Rectal smooth muscle tissue (tissue), 1 donor: ENCODE results near the gene PBX4.
A peak's percentile ranks its signal among the peaks of the same experiment; 100 is the strongest.
"Not testable (repeated sequence)": the region's sequence is repeated elsewhere in the genome, so short reads cannot be mapped to it uniquely, and the experiment has no call there.

Source experiments
- H3K27ac ChIP-seq: one replicate; pipeline ENCODE4 v1.7.0; 2013; ENCODE audit warnings: low read depth, low read length, inconsistent platforms
- H3K27me3 ChIP-seq: one replicate; pipeline ENCODE4 v1.7.0; 2013; ENCODE audit warnings: low read length; ENCODE audit not compliant: control insufficient read depth, insufficient read depth
- H3K36me3 ChIP-seq: one replicate; pipeline ENCODE4 v1.7.0; 2013; ENCODE audit warnings: low read length; ENCODE audit not compliant: control insufficient read depth, insufficient read depth
- H3K4me1 ChIP-seq: one replicate; pipeline ENCODE4 v1.7.0; 2013; ENCODE audit warnings: low read length; ENCODE audit not compliant: control insufficient read depth, insufficient read depth
- H3K4me3 ChIP-seq: one replicate; pipeline ENCODE4 v1.7.0; 2013; ENCODE audit warnings: low read length
- H3K9ac ChIP-seq: one replicate; pipeline ENCODE4 v1.7.0; 2013; ENCODE audit warnings: low read length

The PBX4 gene

GRCh38 chr19:19618219-19619051, at the start of gene PBX4:
Gene PBX4 (minus strand): TSS chr19:19618687. CDS start chr19:19618629, 58 bp downstream.
- H3K4me1 ChIP-seq, result no peaks in the 10 kb centered on the region
- H3K27me3 ChIP-seq, result no peaks in the 10 kb centered on the region
- H3K27ac ChIP-seq, result no peak within 1 kb of the TSS
- H3K36me3 ChIP-seq, result no peaks in the 10 kb centered on the region
- no peak within 1 kb of the TSS for H3K9ac ChIP-seq
- H3K4me3 ChIP-seq, result peak within 1 kb of the TSS; percentile 64

GRCh38 chr19:19665420-19665948, 47.0 kb upstream of the PBX4 start:
- H3K4me1 ChIP-seq, H3K27me3 ChIP-seq, H3K4me3 ChIP-seq, H3K27ac ChIP-seq, H3K9ac ChIP-seq, H3K36me3 ChIP-seq: not testable (repeated sequence)

GRCh38 chr19:19663256-19664120, 45.0 kb upstream of the PBX4 start, which contains the start of gene ATP13A1:
Gene ATP13A1 (minus strand): TSS chr19:19663676. CDS start chr19:19663666, 10 bp downstream.
- Histone ChIP-seq H3K4me3 (peak within 1 kb of the TSS; percentile 78), H3K36me3 (peaks cover 11% of the 10 kb centered on the region), H3K4me1 (no peaks in the 10 kb centered on the region), H3K27me3 (no peaks in the 10 kb centered on the region), H3K9ac (peak within 1 kb of the TSS; percentile 34), H3K27ac (peak within 1 kb of the TSS; percentile 97)

- H3K27ac ChIP-seq, result peak overlapping the region; percentile 97
- H3K27me3 ChIP-seq, result no peaks in the 10 kb centered on the region
- H3K36me3 ChIP-seq, result peaks cover 16% of the 10 kb centered on the region
- H3K9ac ChIP-seq, result peak overlapping the region; percentile 34
- H3K4me1 ChIP-seq, result no peaks in the 10 kb centered on the region
- peak overlapping the region; percentile 78 for H3K4me3 ChIP-seq
These were observed 44.4 kb upstream of the PBX4 start for GRCh38 chr19:19662871-19663255.

- Histone ChIP-seq H3K4me1 (no peaks in the 10 kb centered on the region), H3K36me3 (peaks cover 20% of the 10 kb centered on the region), H3K9ac (no peak overlapping the region), H3K27ac (no peak overlapping the region), H3K4me3 (peak overlapping the region; percentile 78), H3K27me3 (no peaks in the 10 kb centered on the region)
These were observed 43.9 kb upstream of the PBX4 start for GRCh38 chr19:19662344-19662743.

GRCh38 chr19:19661675-19662251, 43.3 kb upstream of the PBX4 start:
- Histone ChIP-seq H3K27ac (no peak overlapping the region), H3K9ac (no peak overlapping the region), H3K27me3 (no peaks in the 10 kb centered on the region)

GRCh38 chr19:19661141-19661674, 42.7 kb upstream of the PBX4 start:
- H3K4me1 ChIP-seq, result no peaks in the 10 kb centered on the region
- H3K27me3 ChIP-seq, result no peaks in the 10 kb centered on the region
- no peak overlapping the region for H3K9ac ChIP-seq
- no peak overlapping the region for H3K4me3 ChIP-seq
- no peak overlapping the region for H3K27ac ChIP-seq
- H3K36me3 ChIP-seq, result peaks cover 30% of the 10 kb centered on the region

More at GRCh38 chr19:19661675-19662251, 43.3 kb upstream of the PBX4 start:
- Histone ChIP-seq H3K4me3 (peak overlapping the region; percentile 78), H3K36me3 (peaks cover 24% of the 10 kb centered on the region), H3K4me1 (no peaks in the 10 kb centered on the region)

- Histone ChIP-seq H3K9ac (no peak overlapping the region), H3K4me3 (no peak overlapping the region), H3K36me3 (peaks cover 44% of the 10 kb centered on the region), H3K27me3 (no peaks in the 10 kb centered on the region), H3K4me1 (no peaks in the 10 kb centered on the region), H3K27ac (no peak overlapping the region)
These were observed 41.3 kb upstream of the PBX4 start for GRCh38 chr19:19659646-19660245.

GRCh38 chr19:19657397-19657783, 38.9 kb upstream of the PBX4 start:
- no peaks in the 10 kb centered on the region for H3K27me3 ChIP-seq
- H3K36me3 ChIP-seq, result peaks cover 63% of the 10 kb centered on the region
- H3K9ac ChIP-seq, result no peak overlapping the region
- no peak overlapping the region for H3K4me3 ChIP-seq
- no peak overlapping the region for H3K27ac ChIP-seq
- H3K4me1 ChIP-seq, result no peaks in the 10 kb centered on the region

- H3K36me3 ChIP-seq, result peaks cover 70% of the 10 kb centered on the region
- H3K4me1 ChIP-seq, result no peaks in the 10 kb centered on the region
- H3K27me3 ChIP-seq, result no peaks in the 10 kb centered on the region
- no peak overlapping the region for H3K9ac ChIP-seq
- no peak overlapping the region for H3K4me3 ChIP-seq
- no peak overlapping the region for H3K27ac ChIP-seq
These were observed 38.2 kb upstream of the PBX4 start for GRCh38 chr19:19656451-19657396.
